ENCODE measurements around the gene RNU1-4.
"Not testable (repeated sequence)": the region's sequence is repeated elsewhere in the genome, so short reads cannot be mapped to it uniquely, and the experiment has no call there.

RNU1-4 gene

GRCh38 chr1:16764820-16765655 is 24.7 kb downstream of the RNU1-4 start:
- not testable (repeated sequence) for DNase-seq (ENCODE audit: low read depth in 2 of 3, low spot score in 2 of 3)

GRCh38 chr1:16765731-16766605 is 25.7 kb downstream of the RNU1-4 start:
- DNase-seq (ENCODE audit: low read depth in 2 of 3, low spot score in 2 of 3) = not testable (repeated sequence)

GRCh38 chr1:16766689-16767256 is 26.5 kb downstream of the RNU1-4 start:
- not testable (repeated sequence) for DNase-seq (ENCODE audit: low read depth in 2 of 3, low spot score in 2 of 3)

GRCh38 chr1:16770139-16770759 is 29.9 kb downstream of the RNU1-4 start:
- DNase-seq (ENCODE audit: low read depth in 2 of 3, low spot score in 2 of 3) = not testable (repeated sequence)

- DNase-seq (ENCODE audit: low read depth in 2 of 3, low spot score in 2 of 3) = not testable (repeated sequence)
Observed at GRCh38 chr1:16770896-16771446, 30.7 kb downstream of the RNU1-4 start.

GRCh38 chr1:16772275-16773204 is 32.2 kb downstream of the RNU1-4 start:
- DNase-seq (ENCODE audit: low read depth in 2 of 3, low spot score in 2 of 3) = not testable (repeated sequence)

GRCh38 chr1:16773205-16773596 is 32.9 kb downstream of the RNU1-4 start:
- not testable (repeated sequence) for DNase-seq (ENCODE audit: low read depth in 2 of 3, low spot score in 2 of 3)

- DNase-seq (ENCODE audit: low read depth in 2 of 3, low spot score in 2 of 3) = not testable (repeated sequence)
Observed at GRCh38 chr1:16773723-16774122, 33.4 kb downstream of the RNU1-4 start.

- DNase-seq (ENCODE audit: low read depth in 2 of 3, low spot score in 2 of 3) = not testable (repeated sequence)
Observed at GRCh38 chr1:16774773-16775172, 34.5 kb downstream of the RNU1-4 start.

- not testable (repeated sequence) for DNase-seq (ENCODE audit: low read depth in 2 of 3, low spot score in 2 of 3)
Observed at GRCh38 chr1:16775290-16775689, 35.0 kb downstream of the RNU1-4 start.

GRCh38 chr1:16776248-16776647 is 35.9 kb downstream of the RNU1-4 start:
- DNase-seq (ENCODE audit: low read depth in 2 of 3, low spot score in 2 of 3) = not testable (repeated sequence)

- DNase-seq (ENCODE audit: low read depth in 2 of 3, low spot score in 2 of 3) = not testable (repeated sequence)
Observed at GRCh38 chr1:16776835-16777234, 36.5 kb downstream of the RNU1-4 start.

- not testable (repeated sequence) for DNase-seq (ENCODE audit: low read depth in 2 of 3, low spot score in 2 of 3)
Observed at GRCh38 chr1:16777821-16778220, 37.5 kb downstream of the RNU1-4 start.

- DNase-seq (ENCODE audit: low read depth in 2 of 3, low spot score in 2 of 3) = not testable (repeated sequence)
Observed at GRCh38 chr1:16779525-16779924, 39.2 kb downstream of the RNU1-4 start.

GRCh38 chr1:16781033-16781432 is 40.7 kb downstream of the RNU1-4 start:
- not testable (repeated sequence) for DNase-seq (ENCODE audit: low read depth in 2 of 3, low spot score in 2 of 3)

GRCh38 chr1:16781625-16782024 is 41.3 kb downstream of the RNU1-4 start:
- not testable (repeated sequence) for DNase-seq (ENCODE audit: low read depth in 2 of 3, low spot score in 2 of 3)

- not testable (repeated sequence) for DNase-seq (ENCODE audit: low read depth in 2 of 3, low spot score in 2 of 3)
Observed at GRCh38 chr1:16784955-16785354, 44.6 kb downstream of the RNU1-4 start.

GRCh38 chr1:16786362-16786761 is 46.0 kb downstream of the RNU1-4 start:
- not testable (repeated sequence) for DNase-seq (ENCODE audit: low read depth in 2 of 3, low spot score in 2 of 3)

GRCh38 chr1:16787175-16787574 is 46.9 kb downstream of the RNU1-4 start:
- DNase-seq (ENCODE audit: low read depth in 2 of 3, low spot score in 2 of 3) = not testable (repeated sequence)
